ENCODE results near the gene CEP70.
"Not testable (repeated sequence)": the region's sequence is repeated elsewhere in the genome, so short reads cannot be mapped to it uniquely, and the experiment has no call there.

GRCh38 chr3:138569624-138570023, 24.4 kb downstream of the CEP70 start:
- TF ChIP-seq EZH2 (conservative IDR thresholded peaks at IDR 0.05; ENCODE audit: low read depth, low read length); RBM22 (optimal IDR thresholded peaks at IDR 0.05; ENCODE audit: low read length); KDM1A (CRISPR knock-in tag; IDR thresholded peaks at IDR 0.05); ZNF274 (CRISPR knock-in tag; IDR thresholded peaks at IDR 0.05); BCL3 (CRISPR knock-in tag; IDR thresholded peaks at IDR 0.05); ZNF263 (CRISPR knock-in tag; IDR thresholded peaks at IDR 0.05); SNAI1 (CRISPR knock-in tag; IDR thresholded peaks at IDR 0.05; ENCODE audit: borderline replicate concordance); EP300 (IDR thresholded peaks at IDR 0.05; ENCODE audit: low read depth in 2 of 2, low read length in 2 of 2); EP300 (CRISPR knock-in tag; IDR thresholded peaks at IDR 0.05; ENCODE audit: borderline replicate concordance); ZBTB8A (CRISPR knock-in tag; IDR thresholded peaks at IDR 0.05; ENCODE audit: borderline replicate concordance, low read depth); HMG20B (CRISPR knock-in tag; conservative IDR thresholded peaks at IDR 0.05): not testable (repeated sequence)
